PC-3 (cell line): ENCODE data around the gene PNRC2.

Source experiments
- EZH2phosphoT487 ChIP-seq: fragments of 300-600 bp; sonication (generic); IDR thresholded peaks from 2 replicates; pipeline ENCODE4 v1.6.1; 2018; ENCODE audit warnings: mild to moderate bottlenecking, antibody characterized with exemption, low read length, borderline replicate concordance
- TF ChIP-seq, protein P1 (sequence below): fragments of 300-600 bp; sonication (generic); conservative IDR thresholded peaks from 2 replicates; pipeline ENCODE4 v1.5.1; 2017; ENCODE audit warnings: antibody characterized with exemption, low read depth, mild to moderate bottlenecking, low read length

DNA sequence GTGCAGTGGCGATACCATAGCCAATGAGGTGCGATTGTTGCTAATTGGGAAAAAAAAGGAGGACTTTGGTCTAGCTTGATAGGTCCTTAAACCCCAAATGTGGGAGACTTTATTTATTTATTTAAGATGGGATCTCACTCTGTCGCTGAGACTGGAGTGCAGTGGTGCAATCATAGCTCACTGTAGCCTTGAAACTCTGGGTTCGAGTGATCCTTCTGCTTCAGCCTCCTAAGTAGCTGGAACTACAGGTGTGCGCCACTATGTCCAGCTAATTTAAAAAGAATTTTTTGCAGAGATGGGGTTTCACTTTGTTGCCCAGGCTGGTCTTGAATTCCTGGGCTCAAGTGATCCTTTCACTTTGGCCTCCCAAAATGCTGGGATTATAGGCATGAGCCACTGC is 44.5 kb downstream of the PNRC2 start:
- TF ChIP-seq EZH2phosphoT487, result no peak
- TF ChIP-seq, protein P1, sequence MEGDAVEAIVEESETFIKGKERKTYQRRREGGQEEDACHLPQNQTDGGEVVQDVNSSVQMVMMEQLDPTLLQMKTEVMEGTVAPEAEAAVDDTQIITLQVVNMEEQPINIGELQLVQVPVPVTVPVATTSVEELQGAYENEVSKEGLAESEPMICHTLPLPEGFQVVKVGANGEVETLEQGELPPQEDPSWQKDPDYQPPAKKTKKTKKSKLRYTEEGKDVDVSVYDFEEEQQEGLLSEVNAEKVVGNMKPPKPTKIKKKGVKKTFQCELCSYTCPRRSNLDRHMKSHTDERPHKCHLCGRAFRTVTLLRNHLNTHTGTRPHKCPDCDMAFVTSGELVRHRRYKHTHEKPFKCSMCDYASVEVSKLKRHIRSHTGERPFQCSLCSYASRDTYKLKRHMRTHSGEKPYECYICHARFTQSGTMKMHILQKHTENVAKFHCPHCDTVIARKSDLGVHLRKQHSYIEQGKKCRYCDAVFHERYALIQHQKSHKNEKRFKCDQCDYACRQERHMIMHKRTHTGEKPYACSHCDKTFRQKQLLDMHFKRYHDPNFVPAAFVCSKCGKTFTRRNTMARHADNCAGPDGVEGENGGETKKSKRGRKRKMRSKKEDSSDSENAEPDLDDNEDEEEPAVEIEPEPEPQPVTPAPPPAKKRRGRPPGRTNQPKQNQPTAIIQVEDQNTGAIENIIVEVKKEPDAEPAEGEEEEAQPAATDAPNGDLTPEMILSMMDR, result no peak
